ENCODE results near the gene HDDC2. TPM values are rescaled to one million over a fixed set of nuclear protein-coding genes. Genes with fewer than 3 reads are reported as not detected.

Gene HDDC2
- total RNA-seq, 1 donor from 2014 or later = 55.4 TPM

GRCh38 chr6:125332664-125333063 is 30.9 kb upstream of the HDDC2 start:
- H3K36me3 Mint-ChIP-seq (ENCODE audit: unreplicated experiment) = no peaks in the 10 kb centered on the region
- no peaks in the 10 kb centered on the region for H3K4me1 Mint-ChIP-seq (ENCODE audit: low read depth, unreplicated experiment)
- DNase-seq = no peak
- H3K4me3 Mint-ChIP-seq (ENCODE audit: unreplicated experiment) = no peak overlapping the region
- TF ChIP-seq, protein P1, sequence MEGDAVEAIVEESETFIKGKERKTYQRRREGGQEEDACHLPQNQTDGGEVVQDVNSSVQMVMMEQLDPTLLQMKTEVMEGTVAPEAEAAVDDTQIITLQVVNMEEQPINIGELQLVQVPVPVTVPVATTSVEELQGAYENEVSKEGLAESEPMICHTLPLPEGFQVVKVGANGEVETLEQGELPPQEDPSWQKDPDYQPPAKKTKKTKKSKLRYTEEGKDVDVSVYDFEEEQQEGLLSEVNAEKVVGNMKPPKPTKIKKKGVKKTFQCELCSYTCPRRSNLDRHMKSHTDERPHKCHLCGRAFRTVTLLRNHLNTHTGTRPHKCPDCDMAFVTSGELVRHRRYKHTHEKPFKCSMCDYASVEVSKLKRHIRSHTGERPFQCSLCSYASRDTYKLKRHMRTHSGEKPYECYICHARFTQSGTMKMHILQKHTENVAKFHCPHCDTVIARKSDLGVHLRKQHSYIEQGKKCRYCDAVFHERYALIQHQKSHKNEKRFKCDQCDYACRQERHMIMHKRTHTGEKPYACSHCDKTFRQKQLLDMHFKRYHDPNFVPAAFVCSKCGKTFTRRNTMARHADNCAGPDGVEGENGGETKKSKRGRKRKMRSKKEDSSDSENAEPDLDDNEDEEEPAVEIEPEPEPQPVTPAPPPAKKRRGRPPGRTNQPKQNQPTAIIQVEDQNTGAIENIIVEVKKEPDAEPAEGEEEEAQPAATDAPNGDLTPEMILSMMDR (IDR thresholded peaks at IDR 0.05; ENCODE audit: partially characterized antibody, unreplicated experiment) = no peak
- no peak overlapping the region for H3K27ac Mint-ChIP-seq (ENCODE audit: unreplicated experiment)
- H3K9me3 Mint-ChIP-seq (ENCODE audit: unreplicated experiment) = no peaks in the 10 kb centered on the region
- H3K27me3 Mint-ChIP-seq (ENCODE audit: unreplicated experiment) = no peaks in the 10 kb centered on the region

DNA sequence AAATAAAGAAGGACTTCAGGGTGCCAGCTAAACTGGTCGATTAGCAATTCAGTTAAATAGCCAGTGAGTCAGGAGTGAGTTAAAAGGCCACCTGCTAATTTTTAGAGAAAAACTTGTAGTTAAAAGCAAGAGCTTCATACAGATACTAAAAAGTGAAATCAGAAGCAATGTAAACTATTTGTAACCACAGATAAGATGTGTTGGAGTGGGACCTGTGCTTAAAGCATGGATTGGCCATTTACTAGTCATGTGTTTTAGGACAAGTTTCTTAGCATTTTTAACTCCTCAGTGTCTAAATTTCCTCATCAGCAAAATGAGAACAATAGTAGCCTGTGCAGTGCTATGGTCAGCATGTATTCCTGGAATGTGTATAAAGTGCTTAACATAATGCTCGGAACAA is 23.8 kb upstream of the HDDC2 start:
- no peaks in the 10 kb centered on the region for H3K36me3 Mint-ChIP-seq (ENCODE audit: unreplicated experiment)
- DNase-seq = no peak
- H3K4me3 Mint-ChIP-seq (ENCODE audit: unreplicated experiment) = no peak overlapping the region
- H3K27me3 Mint-ChIP-seq (ENCODE audit: unreplicated experiment) = peaks cover 1% of the 10 kb centered on the region
- H3K9me3 Mint-ChIP-seq (ENCODE audit: unreplicated experiment) = no peaks in the 10 kb centered on the region
- no peaks in the 10 kb centered on the region for H3K4me1 Mint-ChIP-seq (ENCODE audit: low read depth, unreplicated experiment)
- no peak overlapping the region for H3K27ac Mint-ChIP-seq (ENCODE audit: unreplicated experiment)
- TF ChIP-seq, protein P1 (IDR thresholded peaks at IDR 0.05; ENCODE audit: partially characterized antibody, unreplicated experiment) = no peak

DNA sequence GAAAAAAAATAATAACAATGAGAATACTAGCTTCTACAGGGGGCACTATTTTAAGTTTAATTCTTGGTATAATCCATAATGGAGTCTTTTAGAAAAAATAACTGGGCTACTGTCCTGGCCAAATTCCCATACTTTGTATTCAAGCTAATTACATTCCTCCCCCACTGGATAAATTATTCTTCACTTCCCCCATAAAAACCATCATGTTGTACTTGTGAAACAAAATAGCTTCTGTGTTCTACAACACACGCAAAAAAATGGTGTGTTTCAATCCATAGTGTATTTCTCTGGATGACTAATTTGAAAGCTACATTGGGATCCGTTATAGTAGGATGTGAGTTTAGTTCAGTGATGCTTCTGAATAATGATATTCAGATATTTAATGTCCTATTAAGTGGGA is 21.6 kb upstream of the HDDC2 start:
- DNase-seq = no peak
- Mint-ChIP-seq H3K27me3 (ENCODE audit: unreplicated experiment) (peaks cover 1% of the 10 kb centered on the region), H3K27ac (ENCODE audit: unreplicated experiment) (no peak overlapping the region), H3K9me3 (ENCODE audit: unreplicated experiment) (no peaks in the 10 kb centered on the region), H3K4me3 (ENCODE audit: unreplicated experiment) (no peak overlapping the region), H3K36me3 (ENCODE audit: unreplicated experiment) (no peaks in the 10 kb centered on the region), H3K4me1 (ENCODE audit: low read depth, unreplicated experiment) (no peaks in the 10 kb centered on the region)
- TF ChIP-seq, protein P1 (IDR thresholded peaks at IDR 0.05; ENCODE audit: partially characterized antibody, unreplicated experiment) = no peak

GRCh38 chr6:125316621-125317020 is 14.9 kb upstream of the HDDC2 start:
- Mint-ChIP-seq H3K9me3 (ENCODE audit: unreplicated experiment) (no peaks in the 10 kb centered on the region), H3K4me1 (ENCODE audit: low read depth, unreplicated experiment) (no peaks in the 10 kb centered on the region), H3K4me3 (ENCODE audit: unreplicated experiment) (no peak overlapping the region), H3K27me3 (ENCODE audit: unreplicated experiment) (no peaks in the 10 kb centered on the region), H3K27ac (ENCODE audit: unreplicated experiment) (no peak overlapping the region), H3K36me3 (ENCODE audit: unreplicated experiment) (no peaks in the 10 kb centered on the region)
- TF ChIP-seq, protein P1 (IDR thresholded peaks at IDR 0.05; ENCODE audit: partially characterized antibody, unreplicated experiment) = no peak
- no peak for DNase-seq

- no peak overlapping the region for H3K4me3 Mint-ChIP-seq (ENCODE audit: unreplicated experiment)
- TF ChIP-seq, protein P1 (IDR thresholded peaks at IDR 0.05; ENCODE audit: partially characterized antibody, unreplicated experiment) = no peak
- H3K36me3 Mint-ChIP-seq (ENCODE audit: unreplicated experiment) = no peaks in the 10 kb centered on the region
- no peaks in the 10 kb centered on the region for H3K27me3 Mint-ChIP-seq (ENCODE audit: unreplicated experiment)
- H3K27ac Mint-ChIP-seq (ENCODE audit: unreplicated experiment) = no peak overlapping the region
- no peak for DNase-seq
- no peaks in the 10 kb centered on the region for H3K9me3 Mint-ChIP-seq (ENCODE audit: unreplicated experiment)
- H3K4me1 Mint-ChIP-seq (ENCODE audit: low read depth, unreplicated experiment) = no peaks in the 10 kb centered on the region
Measured at GRCh38 chr6:125315548-125315947, 13.8 kb upstream of the HDDC2 start.
